CD14-positive monocyte (primary cell): ENCODE data around the gene XXYLT1. TPM values are rescaled to one million over a fixed set of nuclear protein-coding genes. Genes with fewer than 3 reads are reported as not detected.
A peak's percentile ranks its signal among the peaks of the same experiment; 100 is the strongest.

ENCODE experiments used
- DNase-seq, 3 donors: peaks; one replicate each; pipeline ENCODE4 v3.0.0-alpha.2; 2011 to 2022
- H2AFZ ChIP-seq: 2 replicates; pipeline ENCODE4 v1.6.0; 2012; ENCODE audit warnings: mild to moderate bottlenecking, low read depth, low read length, inconsistent platforms; ENCODE audit not compliant: insufficient read depth, poor library complexity, severe bottlenecking
- H3K27ac ChIP-seq, 2 donors: 1 replicate in 1 of 2; 2 replicates in 1 of 2; pipeline ENCODE4 v1.5.1; 2012 to 2013; ENCODE audit warnings: low read length in 2 of 2, control low read depth in 1 of 2, inconsistent platforms in 1 of 2, low read depth in 1 of 2, mild to moderate bottlenecking in 1 of 2
- H3K27me3 ChIP-seq, 2 donors: one replicate each; pipeline versions ENCODE4 v1.6.0 to v1.6.1; 2011 to 2013; ENCODE audit warnings: low read length in 2 of 2; ENCODE audit not compliant: control insufficient read depth in 2 of 2, insufficient read depth in 2 of 2
- H3K36me3 ChIP-seq, 2 donors: replicated peaks in 1 of 2; 1 replicate in 1 of 2; 2 replicates in 1 of 2; pipeline versions ENCODE4 v1.5.1 to v1.6.1; 2012 to 2013; ENCODE audit warnings: low read length in 2 of 2, control low read depth in 1 of 2, inconsistent platforms in 1 of 2, mild to moderate bottlenecking in 1 of 2; ENCODE audit not compliant: insufficient read depth in 2 of 2, control insufficient read depth in 1 of 2
- H3K4me1 ChIP-seq, 2 donors: 1 replicate in 1 of 2; 2 replicates in 1 of 2; pipeline versions ENCODE4 v1.5.1 to v1.6.1; 2012 to 2013; ENCODE audit warnings: low read length in 2 of 2, control low read depth in 1 of 2, inconsistent platforms in 1 of 2, mild to moderate bottlenecking in 1 of 2, moderate library complexity in 1 of 2; ENCODE audit not compliant: insufficient read depth in 2 of 2, control insufficient read depth in 1 of 2
- H3K4me2 ChIP-seq: replicated peaks from 2 replicates; pipeline ENCODE3; 2012; ENCODE audit warnings: low read length, moderate library complexity, mild to moderate bottlenecking; ENCODE audit not compliant: poor library complexity, severe bottlenecking; ENCODE audit errors: extremely low read depth
- H3K4me3 ChIP-seq, 3 experiments: fragments of 200-600 bp in 1 of 3; sonication (generic) in 1 of 3; replicated peaks in 1 of 3; 1 replicate in 2 of 3; 2 replicates in 1 of 3; pipeline ENCODE4 v1.5.1; 2011 to 2013; ENCODE audit warnings: low read length in 3 of 3, mild to moderate bottlenecking in 3 of 3, control low read depth in 2 of 3, low read depth in 2 of 3, inconsistent platforms in 1 of 3, moderate library complexity in 1 of 3
- H3K79me2 ChIP-seq: 2 replicates; pipeline ENCODE4 v1.6.0; 2012; ENCODE audit warnings: mild to moderate bottlenecking, control low read depth, inconsistent platforms, low read length, moderate library complexity; ENCODE audit not compliant: insufficient read depth
- H3K9ac ChIP-seq: 2 replicates; pipeline ENCODE4 v1.6.0; 2017; ENCODE audit warnings: low read length, mild to moderate bottlenecking; ENCODE audit not compliant: insufficient read depth, poor library complexity, severe bottlenecking
- H3K9me3 ChIP-seq, 2 donors: replicated peaks in 1 of 2; 1 replicate in 1 of 2; 2 replicates in 1 of 2; pipeline versions ENCODE4 v1.5.1 to v1.6.1; 2012 to 2013; ENCODE audit warnings: low read length in 2 of 2, control low read depth in 1 of 2; ENCODE audit not compliant: control insufficient read depth in 1 of 2, insufficient read depth in 1 of 2
- H4K20me1 ChIP-seq: 2 replicates; pipeline ENCODE4 v1.6.0; 2012; ENCODE audit warnings: mild to moderate bottlenecking, low read length, control low read depth, moderate library complexity; ENCODE audit not compliant: insufficient read depth
- H3K27ac Mint-ChIP-seq, 7 donors: one replicate each; pipeline ENCODE4 v1.8.0; 2020; ENCODE audit warnings: mild to moderate bottlenecking in 7 of 7, mixed read lengths in 7 of 7, moderate library complexity in 6 of 7, inconsistent platforms in 2 of 7
- H3K27me3 Mint-ChIP-seq, 3 donors: one replicate each; pipeline ENCODE4 v1.8.0; 2021 to 2022; ENCODE audit warnings: low read depth in 3 of 3, mild to moderate bottlenecking in 3 of 3, mixed read lengths in 3 of 3, moderate library complexity in 3 of 3, inconsistent platforms in 1 of 3
- H3K36me3 Mint-ChIP-seq, 2 donors: one replicate each; pipeline ENCODE4 v1.8.0; 2020; ENCODE audit warnings: mixed read lengths in 2 of 2, inconsistent platforms in 1 of 2, mild to moderate bottlenecking in 1 of 2
- H3K4me1 Mint-ChIP-seq: one replicate; pipeline ENCODE4 v1.8.0; 2020; ENCODE audit warnings: mild to moderate bottlenecking, mixed read lengths
- H3K4me3 Mint-ChIP-seq, 2 donors: one replicate each; pipeline ENCODE4 v1.8.0; 2020; ENCODE audit warnings: mild to moderate bottlenecking in 2 of 2, mixed read lengths in 2 of 2, moderate library complexity in 1 of 2
- H3K9me3 Mint-ChIP-seq, 7 donors: one replicate each; pipeline ENCODE4 v1.8.0; 2020 to 2022; ENCODE audit warnings: mixed read lengths in 7 of 7, mild to moderate bottlenecking in 6 of 7, moderate library complexity in 6 of 7, inconsistent platforms in 2 of 7
- CTCF ChIP-seq: fragments of 200-600 bp; IDR thresholded peaks from one replicate; pipeline ENCODE4 v1.8.0; 2022; ENCODE audit warnings: antibody characterized with exemption, mild to moderate bottlenecking
- WGBS: methylation state at CpG from one replicate; pipeline ENCODE4 v1.1.5; 2013; ENCODE audit warnings: missing lambda C conversion rate; ENCODE audit not compliant: insufficient coverage; 5-methylcytosine and 5-hydroxymethylcytosine counted together
- intact Hi-C, 2 donors: fragments of 100-400 bp; cut with micrococcal nuclease; formaldehyde crosslinking; loops; one replicate each; pipeline versions ENCODE4 v1.15.0 to v1.15.1; 2023
- polyA plus RNA-seq, 3 donors: library from polyadenylated mRNA; depleted of rRNA in 1 of 3; unstranded in 2 of 3; stranded (reverse) in 1 of 3; fragments of 300-500 nt in 2 of 3; fragments of >200 nt in 1 of 3; fragmentation: Illumina TruSeq in 2 of 3; gene quantifications; 1 replicate in 2 of 3; 2 replicates in 1 of 3; pipeline ENCODE4 v1.2.3, GENCODE V29; 2012 to 2021

The XXYLT1 gene
- polyA plus RNA-seq, 3 donors = 11.8 to 13.5 (median 13.2) TPM

- Mint-ChIP-seq H3K4me3 (no peak overlapping the region), H3K9me3 (peaks cover 0 to 9% (median 3%) of the 10 kb centered on the region in 7 donors), H3K4me1 (peaks cover 28% of the 10 kb centered on the region), H3K27ac (peak overlapping the region in 1 of 7 donors; percentile 31), H3K36me3 (peaks cover 0 to 4% of the 10 kb centered on the region in 2 donors), H3K27me3 (peaks cover 4 to 6% (median 4%) of the 10 kb centered on the region in 3 donors)
- no peaks in the 10 kb centered on the region for H3K36me3 ChIP-seq
- no peaks in the 10 kb centered on the region for H3K27me3 ChIP-seq
- DNase-seq = no peak
- H3K9me3 ChIP-seq = no peaks in the 10 kb centered on the region
- intact Hi-C loops = no loop called here
- no peak overlapping the region for H3K4me3 ChIP-seq
- H2AFZ ChIP-seq = no peak overlapping the region
- H3K9ac ChIP-seq = no peak overlapping the region
- H3K79me2 ChIP-seq = no peaks in the 10 kb centered on the region
- 100% methylated on average over 2 of the region's 5 CpGs for WGBS
- H4K20me1 ChIP-seq = no peaks in the 10 kb centered on the region
- no peak overlapping the region for H3K4me2 ChIP-seq
- TF ChIP-seq CTCF = no peak
- no peak overlapping the region for H3K27ac ChIP-seq
- H3K4me1 ChIP-seq = peaks cover 22 to 26% of the 10 kb centered on the region in 2 donors
Measured at GRCh38 chr3:195036974-195037373, 234.0 kb downstream of the XXYLT1 start.

GRCh38 chr3:195036574-195036973 lies 234.4 kb downstream of the XXYLT1 start:
- WGBS = 98% methylated on average over 4 of the region's 6 CpGs
- H3K9me3 ChIP-seq = no peaks in the 10 kb centered on the region
- Mint-ChIP-seq H3K27ac (no peak overlapping the region), H3K4me3 (no peak overlapping the region), H3K4me1 (peaks cover 25% of the 10 kb centered on the region), H3K36me3 (peaks cover 0 to 4% of the 10 kb centered on the region in 2 donors), H3K27me3 (peaks cover 1 to 6% (median 4%) of the 10 kb centered on the region in 3 donors), H3K9me3 (peaks cover 0 to 9% (median 3%) of the 10 kb centered on the region in 7 donors)
- no peak overlapping the region for H3K4me2 ChIP-seq
- H3K27ac ChIP-seq = no peak overlapping the region
- H3K79me2 ChIP-seq = no peaks in the 10 kb centered on the region
- no peaks in the 10 kb centered on the region for H3K27me3 ChIP-seq
- intact Hi-C loops = no loop called here
- no peaks in the 10 kb centered on the region for H3K36me3 ChIP-seq
- H3K4me1 ChIP-seq = peaks cover 21 to 22% of the 10 kb centered on the region in 2 donors
- H3K4me3 ChIP-seq = no peak overlapping the region
- no peak for DNase-seq
- no peak for TF ChIP-seq CTCF
- H4K20me1 ChIP-seq = no peaks in the 10 kb centered on the region
- H2AFZ ChIP-seq = no peak overlapping the region
- H3K9ac ChIP-seq = no peak overlapping the region
